SIG-M5 treated with dmso at 0.1 percent for 504 hours (cell line): Measurements from ENCODE around the gene GIPC2.

Source experiments
- DNase-seq: peaks from one replicate; lab custom pipeline; 2025; ENCODE audit not compliant: unreplicated experiment; lab: John Stamatoyannopoulos, UW

GIPC2 gene

GRCh38 chr1:78143152-78143551 is 97.4 kb downstream of the GIPC2 start:
- no peak for DNase-seq

- DNase-seq: no peak
Measured at GRCh38 chr1:78143673-78144072, 97.9 kb downstream of the GIPC2 start.

DNA sequence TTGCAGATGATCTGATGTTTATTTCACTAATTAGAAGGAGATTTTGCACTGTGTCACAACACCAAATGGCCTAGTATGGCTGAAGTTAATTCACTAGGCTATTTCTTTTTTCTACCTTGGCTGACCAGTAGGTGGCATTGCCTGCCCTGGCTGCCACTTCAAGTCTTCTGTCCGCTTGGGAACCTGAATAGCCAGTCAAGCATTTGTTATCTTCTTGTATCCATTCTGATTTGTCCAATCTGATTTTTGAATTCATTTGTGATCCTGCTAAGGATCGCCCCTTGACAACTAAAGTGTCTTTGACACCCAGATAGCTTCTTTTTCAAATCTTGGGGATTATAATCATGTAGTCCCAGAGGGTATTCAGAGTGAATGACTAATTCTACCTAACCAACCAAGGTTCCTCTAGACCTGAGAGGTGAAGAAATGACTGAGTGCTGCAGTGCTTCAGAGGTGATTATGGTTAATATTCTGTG is 99.4 kb downstream of the GIPC2 start:
- peak; percentile 72 for DNase-seq

DNA sequence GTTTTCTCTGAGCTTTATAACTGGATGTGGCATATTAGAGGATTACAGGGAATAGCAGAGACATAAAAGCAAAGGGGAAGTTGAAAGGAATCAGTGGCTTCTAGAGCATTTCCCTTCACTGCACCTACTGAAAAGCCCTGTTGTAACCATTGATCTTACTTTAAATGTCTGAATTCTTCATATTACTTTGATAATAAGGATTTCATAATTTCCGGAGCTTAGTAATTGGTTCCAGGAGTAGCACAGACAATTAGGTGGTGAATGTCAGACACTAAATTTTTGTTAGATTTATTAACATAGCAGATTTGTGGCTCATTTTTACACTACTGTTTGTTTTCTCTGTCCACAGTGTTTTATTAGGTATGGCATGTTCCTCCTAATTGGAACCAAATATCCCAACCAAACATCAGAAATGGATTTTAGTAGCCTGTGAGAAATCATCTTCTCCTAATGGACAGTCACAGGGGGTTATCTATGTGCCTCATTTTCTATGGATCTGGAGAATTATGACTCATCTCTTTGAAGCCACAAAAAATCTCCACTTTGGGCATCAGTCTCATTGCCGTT is 100.5 kb downstream of the GIPC2 start:
- DNase-seq: no peak

DNA sequence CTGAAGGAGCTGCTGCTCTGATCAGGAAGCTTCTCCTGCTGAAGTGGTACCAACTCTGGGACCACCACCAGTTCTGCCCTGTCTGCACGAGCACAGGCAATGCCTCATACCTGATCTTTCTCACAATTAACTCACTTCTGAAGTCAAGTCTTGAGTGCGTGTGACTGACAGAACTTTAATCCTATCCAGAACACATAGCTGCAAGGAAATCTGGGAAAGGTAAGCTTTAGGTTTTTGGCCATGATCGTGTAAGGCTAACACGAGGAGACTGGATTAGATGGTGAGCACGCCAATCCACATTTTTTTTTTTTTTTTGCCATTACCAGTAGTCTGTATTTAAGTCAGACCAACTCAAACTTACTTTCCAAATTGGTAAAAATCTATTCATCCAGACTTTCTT is 101.3 kb downstream of the GIPC2 start:
- no peak for DNase-seq

DNA sequence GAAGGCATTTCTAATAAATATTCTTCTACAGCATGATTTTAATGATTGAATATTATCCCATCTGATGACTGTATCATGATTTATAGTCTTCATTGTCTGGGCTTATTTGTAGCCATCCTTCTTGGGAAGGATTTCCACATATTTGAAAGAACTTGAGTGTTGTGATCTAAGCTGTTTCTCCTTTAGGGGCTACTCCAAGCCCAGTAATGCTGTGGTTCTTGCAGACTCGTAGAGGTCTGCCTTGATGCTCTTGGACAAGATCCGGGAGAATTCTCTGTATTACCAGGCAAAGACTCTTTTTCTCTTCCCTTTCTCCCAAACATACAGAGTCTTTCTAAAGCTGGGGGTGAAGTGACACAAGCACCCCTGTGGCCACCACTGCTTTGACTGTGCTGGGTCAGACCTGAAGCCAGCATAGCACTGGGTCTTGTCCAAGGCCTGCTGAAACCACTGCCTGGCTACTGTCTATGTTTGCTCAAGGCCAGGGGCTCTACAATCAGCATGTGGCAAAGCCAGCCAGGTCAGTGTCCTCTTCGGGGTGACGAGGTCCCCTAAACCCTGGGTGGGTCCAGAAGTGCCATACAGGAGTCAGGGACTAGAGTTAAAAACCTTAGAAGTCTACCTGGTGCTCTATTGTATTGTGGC is 107.4 kb downstream of the GIPC2 start:
- no peak for DNase-seq

- DNase-seq: no peak
Measured at GRCh38 chr1:78155121-78155520, 109.4 kb downstream of the GIPC2 start.

DNA sequence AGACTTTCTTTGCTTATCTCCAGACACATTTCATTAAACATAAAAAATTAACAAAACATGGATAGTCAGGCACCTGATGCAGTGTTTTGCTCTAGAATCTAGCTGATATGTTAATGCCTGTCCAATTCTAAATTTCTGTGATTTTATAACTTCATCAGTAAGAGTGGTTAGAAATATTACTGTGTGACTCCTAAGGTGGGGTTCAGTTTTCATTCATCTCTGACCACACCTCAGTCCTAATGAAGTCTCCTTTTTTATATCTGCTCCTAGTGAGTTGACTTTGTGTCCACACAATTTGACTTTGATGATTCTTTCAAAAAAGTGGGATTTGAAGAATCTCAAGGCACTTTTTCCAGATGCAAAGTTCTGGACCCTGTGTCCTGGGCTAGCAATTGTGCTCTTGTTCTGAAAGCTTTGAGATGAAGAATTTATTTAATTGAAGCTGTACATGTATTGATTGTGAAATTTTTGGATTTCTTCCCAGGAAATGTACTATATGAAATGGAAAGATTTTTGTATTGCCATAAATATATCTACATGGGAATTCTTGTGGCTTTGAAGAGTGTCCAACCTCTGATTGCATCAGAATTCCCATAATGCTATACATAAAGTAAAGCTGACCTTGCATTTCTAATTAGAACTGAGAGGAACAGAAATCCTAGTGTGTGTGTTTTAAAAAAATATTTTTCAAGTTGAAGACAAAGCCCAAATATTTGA is 111.2 kb downstream of the GIPC2 start:
- DNase-seq: no peak

DNA sequence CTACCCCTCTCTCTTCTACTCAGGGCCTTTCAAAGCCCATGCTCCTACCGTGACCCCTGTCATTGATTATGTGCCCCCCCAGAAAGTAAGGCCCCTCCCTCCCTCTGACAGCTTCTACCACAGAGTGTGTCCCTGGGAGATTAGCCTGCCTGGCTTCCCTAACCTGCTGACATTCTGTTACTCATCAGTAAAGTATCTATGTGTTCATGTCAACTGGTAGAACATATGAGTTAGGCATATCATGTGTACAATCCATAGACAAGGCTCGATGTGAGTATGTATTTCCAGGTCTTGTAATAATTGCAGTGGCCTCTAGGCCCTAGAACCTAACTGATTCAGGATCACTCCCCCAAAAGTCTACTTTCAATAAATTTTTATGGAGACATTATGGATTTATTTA is 120.0 kb downstream of the GIPC2 start:
- DNase-seq: no peak

- DNase-seq: no peak
Measured at GRCh38 chr1:78168306-78168705, 122.5 kb downstream of the GIPC2 start.

DNA sequence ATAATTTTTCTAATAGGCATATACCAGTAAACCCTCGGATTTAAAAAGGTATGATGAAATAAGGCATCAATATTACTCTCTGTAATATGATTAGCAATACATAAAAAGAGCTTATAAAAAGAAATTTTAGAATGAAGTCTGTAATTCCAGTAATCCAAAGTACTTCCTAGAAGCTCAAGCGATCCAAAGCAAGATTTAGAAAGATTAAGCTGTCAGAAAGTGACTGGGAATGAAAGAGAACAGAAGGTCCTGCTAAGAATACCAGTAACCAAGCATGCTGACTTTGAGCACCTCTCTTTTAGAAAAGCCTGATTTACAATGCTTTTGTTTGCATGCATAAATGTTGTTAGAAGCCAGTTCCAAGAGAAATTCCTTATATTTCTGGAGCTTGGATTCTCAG is 125.1 kb downstream of the GIPC2 start:
- no peak for DNase-seq

- DNase-seq: no peak
Measured at GRCh38 chr1:78171736-78172590, 126.2 kb downstream of the GIPC2 start.

DNA sequence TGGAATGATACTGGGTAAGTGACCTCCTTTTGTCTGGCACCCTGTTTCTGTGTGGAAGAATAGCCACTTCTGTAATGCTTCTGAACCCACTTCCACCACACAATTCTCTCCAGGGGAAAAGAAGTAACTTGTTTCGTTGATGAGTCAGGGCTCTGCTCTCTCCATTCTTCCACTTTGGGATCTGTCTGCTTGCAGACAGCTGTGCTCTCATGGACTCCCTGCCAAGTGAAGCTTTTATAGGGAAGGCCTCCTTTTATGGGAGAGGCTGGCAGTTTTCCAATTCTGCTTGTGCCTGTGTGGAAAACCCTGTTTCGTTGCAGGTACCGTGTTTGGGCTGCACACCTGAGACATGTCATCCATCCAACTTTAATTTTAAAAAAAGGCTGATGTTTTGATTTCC is 130.7 kb downstream of the GIPC2 start:
- DNase-seq: no peak

DNA sequence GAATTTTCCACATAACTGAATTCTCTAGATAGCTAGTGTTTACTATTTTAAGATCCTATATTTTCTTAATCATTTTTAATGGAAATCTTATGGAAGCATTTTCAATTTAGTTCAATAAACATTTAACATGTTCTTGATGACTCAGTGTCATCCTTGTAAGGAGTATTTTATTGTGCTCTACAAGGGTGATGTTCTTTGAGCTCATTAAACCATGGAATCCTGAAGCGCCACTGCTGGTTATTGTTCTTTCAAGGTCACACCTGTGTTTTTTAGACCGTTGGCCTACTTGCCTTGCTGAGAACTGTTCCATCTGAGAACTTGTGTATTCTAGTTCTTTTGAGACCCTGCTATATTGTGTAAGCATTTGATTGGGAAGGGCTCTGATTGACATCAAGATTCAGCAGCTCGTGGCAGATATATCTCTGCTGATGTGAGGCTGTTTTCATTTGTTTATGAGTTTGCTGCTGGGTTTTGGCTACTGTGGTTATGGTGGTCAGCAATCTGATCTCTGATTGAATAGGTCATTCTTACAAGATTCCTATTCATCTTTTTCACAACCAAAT is 132.0 kb downstream of the GIPC2 start:
- DNase-seq: no peak

- DNase-seq: no peak
Measured at GRCh38 chr1:78178816-78179215, 133.1 kb downstream of the GIPC2 start.

GRCh38 chr1:78184460-78185072 is 138.8 kb downstream of the GIPC2 start:
- DNase-seq: no peak
